HG02840 (cell line): ENCODE results near the gene PCCA.
"Not testable (repeated sequence)": the region's sequence is repeated elsewhere in the genome, so short reads cannot be mapped to it uniquely, and the experiment has no call there.

Experiments
- ATAC-seq: cut with Tn5 transposase; IDR thresholded peaks from one replicate; pipeline ENCODE4 v1.9.1; 2021; ENCODE audit warnings: mild to moderate bottlenecking, moderate library complexity, moderate number of reproducible peaks; ENCODE audit not compliant: unreplicated experiment, low FRiP score

The PCCA gene

DNA sequence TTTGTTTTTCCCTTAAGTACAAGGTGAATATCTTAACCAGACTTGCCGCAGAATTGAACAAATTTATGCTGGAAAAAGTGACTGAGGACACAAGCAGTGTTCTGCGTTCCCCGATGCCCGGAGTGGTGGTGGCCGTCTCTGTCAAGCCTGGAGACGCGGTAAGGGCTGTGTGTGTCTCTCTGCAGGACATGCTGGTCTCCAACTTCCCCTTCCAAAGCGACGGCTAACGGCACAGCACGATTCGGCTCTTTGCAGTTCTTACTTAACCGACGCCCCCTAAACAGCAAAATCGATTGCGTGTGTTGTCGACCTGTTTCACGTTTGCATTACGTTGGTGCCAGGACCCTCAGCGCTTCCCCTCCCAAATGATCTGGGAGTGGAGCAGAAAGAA lies 426.5 kb downstream of the PCCA start:
- ATAC-seq: no peak

DNA sequence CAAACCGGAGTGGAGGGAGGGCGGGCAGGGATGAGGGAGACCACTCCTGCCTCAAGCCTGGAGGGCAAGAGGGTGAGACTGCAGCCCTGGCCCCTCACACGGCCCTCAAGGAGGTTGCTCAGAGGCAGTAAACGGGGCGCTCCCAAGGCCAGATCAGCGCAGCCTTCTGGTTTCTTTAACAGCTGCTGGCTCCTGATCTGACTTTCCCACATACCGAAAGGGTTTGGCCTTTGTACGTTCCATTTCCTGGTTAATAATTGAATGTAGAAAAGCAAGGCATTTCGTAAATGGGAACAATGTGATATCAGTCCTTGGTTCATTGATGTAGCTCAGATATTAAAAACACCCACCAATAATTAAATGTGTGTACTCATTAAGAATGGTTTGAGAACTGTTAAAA lies 428.2 kb downstream of the PCCA start:
- no peak for ATAC-seq

DNA sequence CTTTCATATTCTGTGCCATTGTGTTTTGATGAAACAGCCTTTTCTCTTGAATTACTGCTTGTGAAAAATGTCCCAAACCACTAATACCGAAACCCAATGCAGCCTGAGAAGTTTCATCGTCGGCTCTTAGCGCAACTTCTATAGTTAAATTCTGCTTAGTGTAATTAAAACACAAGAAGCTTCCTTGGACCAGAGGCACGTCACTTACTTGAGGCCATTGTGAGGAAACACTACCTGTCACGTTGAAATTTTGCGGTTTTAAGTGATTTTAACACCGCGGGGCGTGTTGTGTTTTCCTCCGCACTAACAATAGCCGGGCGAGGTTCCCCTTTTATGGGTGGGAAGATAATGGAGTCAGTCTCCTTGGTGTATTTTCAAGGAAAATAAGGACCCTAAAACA lies 428.8 kb downstream of the PCCA start:
- ATAC-seq: no peak

DNA sequence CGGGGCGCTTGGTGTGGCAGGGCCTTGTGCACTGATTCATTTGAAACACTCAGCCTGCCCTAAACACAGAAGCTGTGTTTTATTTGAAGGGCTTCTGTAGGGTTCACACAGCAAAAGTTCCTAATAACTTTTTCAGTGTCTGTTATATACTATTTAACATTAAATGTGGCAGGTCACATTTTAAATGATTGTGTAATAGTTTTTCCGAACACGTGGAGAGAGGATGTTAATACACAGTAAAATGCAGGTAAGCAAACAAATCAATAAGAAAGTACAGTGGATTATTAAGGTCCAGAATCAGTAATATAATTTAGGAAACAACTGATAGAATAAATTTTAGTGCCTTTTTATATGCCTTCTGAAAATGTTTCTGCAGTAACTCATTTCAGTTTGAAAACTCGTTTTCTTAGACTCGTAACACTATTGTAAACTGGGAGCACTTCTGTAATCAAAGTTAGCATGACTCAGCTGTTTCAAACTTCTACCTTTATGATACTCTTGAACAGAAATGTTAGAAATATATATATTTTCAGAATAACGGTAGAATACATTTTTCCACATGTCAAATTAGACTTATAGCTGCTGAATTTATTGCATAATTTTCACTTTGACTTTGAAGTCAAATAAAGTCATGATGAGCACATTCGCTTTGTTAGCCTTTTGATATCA lies 429.6 kb downstream of the PCCA start:
- ATAC-seq: no peak

DNA sequence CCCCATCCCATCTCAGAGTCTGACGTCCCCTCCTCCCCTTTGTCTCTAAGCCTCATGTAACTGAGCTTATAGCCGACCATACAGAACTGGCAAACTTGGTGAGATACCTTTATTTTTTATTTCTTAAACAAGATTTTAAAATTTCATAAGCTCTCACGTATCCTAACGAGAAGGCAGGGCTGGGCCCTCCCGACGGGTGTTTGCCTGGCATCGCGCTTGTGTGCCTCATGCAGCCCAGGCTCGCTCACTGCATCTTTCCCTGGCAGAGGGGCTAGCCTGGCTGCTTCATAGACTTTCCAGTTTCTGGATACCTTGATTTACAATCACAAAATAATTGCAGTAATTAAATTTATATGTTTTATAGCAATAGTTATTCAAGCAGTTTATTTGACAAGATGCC lies 430.7 kb downstream of the PCCA start:
- ATAC-seq: no peak

DNA sequence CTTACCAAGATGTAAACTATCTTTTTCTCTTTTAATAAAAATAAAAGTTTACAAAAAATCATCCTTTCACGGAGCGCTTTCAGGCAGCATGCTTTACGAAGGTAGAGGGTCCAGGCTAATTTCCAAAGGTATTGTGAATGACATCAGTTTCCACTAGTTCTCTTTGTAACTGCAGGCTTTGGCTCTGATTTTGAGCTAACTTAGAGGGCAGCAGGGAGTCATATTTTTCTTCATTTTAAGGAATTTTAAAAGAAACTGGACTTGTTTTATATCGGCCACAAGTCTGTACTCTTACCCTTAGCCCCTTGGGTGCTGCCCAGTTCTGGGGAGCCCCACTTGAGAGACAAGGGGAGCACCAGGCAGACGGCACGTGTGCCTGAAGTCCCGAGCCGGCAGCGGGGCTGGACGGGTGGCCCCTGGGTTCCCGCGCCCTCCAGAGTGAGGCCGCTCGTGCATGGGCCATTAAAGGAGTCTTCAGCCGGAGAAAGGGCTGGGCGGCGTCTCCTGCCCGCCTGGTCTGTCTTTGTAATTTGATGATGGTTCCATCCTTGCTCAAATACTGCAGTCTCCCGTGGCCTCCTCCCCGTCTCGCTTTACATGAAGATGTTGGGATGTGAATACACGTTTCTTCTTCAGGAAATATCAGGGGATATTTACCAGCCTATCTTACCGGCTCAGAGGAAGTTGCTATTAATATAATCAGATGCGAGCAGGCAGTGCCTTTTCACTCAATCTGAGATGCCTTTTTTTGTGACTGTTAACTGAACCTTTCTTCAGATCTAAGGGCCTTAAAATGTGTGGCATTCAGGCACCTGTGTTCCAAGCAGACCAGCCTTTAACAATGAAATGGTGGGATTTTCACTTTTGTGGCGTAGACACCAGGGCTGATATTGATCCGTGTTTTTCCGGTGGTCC lies 432.3 kb downstream of the PCCA start:
- ATAC-seq: no peak

DNA sequence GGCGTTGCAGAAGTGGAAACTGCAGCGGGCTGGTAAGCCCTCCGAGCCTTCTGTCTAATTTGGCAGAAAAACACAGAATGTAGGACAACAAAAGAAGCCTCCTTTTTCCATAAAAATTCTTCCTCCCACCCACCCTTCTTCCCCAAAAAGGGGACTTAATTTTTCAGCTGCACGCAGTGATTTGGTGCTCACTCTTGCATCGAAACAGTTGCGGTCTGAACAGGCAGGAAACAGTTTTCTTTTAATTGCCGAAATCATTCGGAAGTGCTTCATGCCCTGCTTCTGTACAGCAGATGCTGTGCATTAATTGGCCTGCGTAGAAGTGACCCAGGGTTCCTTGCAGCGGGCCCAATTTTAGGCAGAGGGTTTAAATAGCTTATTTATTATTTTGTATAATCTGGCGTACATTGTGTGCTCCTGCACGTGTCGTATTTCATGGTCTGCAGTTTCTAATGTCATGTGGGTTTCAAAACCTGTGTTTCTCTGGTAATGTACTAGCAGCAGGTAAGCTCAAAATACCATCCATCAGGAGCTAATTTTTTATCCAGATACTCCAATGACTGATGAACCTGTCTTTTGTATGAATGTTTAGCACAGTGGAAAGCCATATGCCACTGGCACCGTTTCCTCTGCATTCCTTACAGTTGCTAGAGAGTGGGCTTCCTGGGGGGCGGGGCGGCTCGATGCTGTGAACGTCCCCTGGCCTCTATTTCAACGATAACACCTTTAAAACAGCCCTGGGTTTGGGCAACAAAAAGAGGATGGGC lies 433.1 kb downstream of the PCCA start:
- ATAC-seq: no peak

DNA sequence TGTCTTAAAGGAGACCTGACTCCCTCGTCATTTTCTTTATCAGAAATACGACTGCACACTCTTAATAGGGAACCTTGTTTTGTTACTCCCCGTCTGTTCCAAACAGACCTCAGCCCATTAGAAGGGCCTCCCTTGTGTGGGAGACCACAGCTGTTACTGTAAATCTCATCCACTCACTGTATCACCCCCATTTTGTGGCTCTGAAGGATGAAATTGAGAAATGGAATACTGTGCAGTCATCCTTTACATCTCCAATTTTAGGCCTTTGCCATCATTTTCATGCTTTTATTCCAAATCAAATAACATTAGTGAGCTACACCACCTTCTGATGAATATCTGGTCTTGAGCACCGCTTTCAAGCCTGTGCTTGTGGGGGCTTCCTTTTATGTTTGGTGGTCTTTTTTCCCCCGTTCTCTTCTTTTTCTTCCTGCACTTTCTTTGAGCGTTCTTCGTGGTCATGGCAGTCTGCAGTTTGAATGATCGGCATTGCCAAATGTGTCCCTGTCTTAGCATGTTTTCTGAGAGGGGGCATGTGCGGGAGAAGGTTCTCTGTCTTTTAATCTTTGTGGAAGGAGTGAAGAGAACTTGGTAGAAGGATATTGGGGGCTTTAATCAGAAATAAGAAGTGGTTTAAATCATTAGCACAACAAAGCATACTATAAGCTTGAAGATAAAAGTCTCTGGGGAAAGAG lies 433.9 kb downstream of the PCCA start:
- no peak for ATAC-seq

DNA sequence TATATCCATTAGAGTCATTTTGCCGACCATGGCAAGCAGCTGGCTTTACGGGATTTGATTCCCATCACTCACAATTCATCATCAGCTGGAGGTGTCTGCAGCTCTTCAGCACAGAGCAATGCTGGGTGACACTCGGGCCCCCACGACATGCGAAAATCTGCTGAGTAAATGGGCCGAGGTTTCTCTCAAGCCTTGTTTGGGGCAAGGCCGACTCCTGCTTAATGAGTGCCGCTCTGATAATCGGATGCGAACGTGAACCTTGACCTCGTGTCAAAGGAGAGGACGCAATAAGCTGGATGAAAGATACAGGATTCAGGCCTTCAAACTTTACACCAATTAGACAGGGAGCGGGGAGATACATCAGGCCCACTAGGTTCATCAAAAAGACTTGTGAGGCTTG lies 434.5 kb downstream of the PCCA start:
- no peak for ATAC-seq

DNA sequence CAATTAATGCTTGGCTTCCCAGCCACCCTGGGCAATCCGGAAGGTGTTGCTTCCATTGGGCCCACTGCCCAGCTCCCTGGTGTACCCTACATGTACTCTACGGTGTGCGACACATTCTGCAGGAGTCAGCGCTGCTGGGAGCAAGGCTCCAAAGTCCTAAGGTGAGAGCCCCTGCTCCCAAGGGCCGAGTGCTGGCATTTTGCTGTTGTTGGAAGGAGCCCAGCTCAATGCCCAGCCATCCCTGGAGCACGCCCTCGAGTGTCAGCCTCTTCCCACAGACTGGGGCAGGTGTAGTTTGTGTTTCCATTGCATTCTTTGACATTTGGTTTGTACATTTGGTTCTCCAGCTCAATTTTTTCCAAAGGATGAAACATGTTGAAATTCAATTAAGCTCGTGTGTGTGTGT lies 435.1 kb downstream of the PCCA start:
- ATAC-seq: no peak

DNA sequence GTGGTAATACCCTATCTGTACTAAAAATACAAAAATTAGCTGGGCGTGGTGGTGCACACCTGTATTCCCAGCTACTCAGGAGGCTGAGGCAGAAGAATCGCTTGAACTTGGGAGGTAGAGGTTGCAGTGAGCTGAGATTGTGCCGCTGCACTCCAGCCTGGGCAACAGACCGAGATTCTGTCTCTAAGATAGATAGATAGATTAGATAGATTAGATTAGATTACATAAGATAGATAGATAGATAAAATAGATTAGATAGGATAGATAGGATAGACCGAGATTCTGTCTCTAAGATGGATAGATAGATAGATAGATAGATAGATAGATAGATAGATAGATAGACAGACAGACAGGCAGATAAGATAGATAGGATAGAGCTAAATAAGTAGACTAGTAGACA lies 435.8 kb downstream of the PCCA start:
- not testable (repeated sequence) for ATAC-seq

DNA sequence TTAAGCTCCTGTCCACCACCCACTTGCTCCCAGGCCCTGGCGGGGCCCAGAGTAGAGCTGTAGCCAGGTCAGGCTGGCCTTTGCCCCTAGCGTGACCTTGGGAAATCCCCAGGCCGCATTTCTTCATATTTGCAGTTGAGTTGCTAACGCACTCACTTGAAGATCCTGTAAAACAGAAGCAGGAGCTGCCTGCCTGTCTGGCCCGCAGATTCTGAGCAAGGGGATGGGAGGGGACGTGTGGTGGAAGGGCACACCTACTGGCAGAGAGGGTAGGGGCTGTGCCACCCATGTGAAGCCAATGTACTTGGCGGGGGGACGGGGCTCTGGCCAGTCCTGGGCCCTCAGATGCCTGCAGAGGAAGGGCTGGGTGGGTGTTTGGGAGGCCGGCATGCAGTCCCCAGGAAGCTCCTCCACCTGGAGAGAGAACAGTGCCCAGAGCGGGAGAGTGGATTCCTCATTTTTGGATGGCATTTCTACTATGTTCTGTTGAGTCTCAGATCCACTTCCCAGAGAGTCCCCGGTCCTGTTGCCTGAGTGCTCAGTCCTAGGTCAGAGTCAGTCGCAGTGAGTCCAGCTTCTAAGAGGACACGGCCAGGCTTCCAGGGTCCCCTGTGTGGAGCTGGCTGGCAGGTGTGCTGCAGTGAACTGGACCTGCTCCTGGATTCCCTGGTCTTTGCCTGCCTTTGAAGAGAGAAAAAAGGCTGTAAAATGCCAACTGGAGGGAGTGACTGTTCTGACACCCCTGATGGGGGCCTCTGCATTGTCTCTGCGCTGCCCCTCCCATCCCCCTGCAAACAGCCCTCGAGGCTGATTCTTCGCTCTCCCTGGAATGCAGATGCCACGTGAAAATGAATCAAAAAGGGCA lies 436.8 kb downstream of the PCCA start:
- no peak for ATAC-seq

DNA sequence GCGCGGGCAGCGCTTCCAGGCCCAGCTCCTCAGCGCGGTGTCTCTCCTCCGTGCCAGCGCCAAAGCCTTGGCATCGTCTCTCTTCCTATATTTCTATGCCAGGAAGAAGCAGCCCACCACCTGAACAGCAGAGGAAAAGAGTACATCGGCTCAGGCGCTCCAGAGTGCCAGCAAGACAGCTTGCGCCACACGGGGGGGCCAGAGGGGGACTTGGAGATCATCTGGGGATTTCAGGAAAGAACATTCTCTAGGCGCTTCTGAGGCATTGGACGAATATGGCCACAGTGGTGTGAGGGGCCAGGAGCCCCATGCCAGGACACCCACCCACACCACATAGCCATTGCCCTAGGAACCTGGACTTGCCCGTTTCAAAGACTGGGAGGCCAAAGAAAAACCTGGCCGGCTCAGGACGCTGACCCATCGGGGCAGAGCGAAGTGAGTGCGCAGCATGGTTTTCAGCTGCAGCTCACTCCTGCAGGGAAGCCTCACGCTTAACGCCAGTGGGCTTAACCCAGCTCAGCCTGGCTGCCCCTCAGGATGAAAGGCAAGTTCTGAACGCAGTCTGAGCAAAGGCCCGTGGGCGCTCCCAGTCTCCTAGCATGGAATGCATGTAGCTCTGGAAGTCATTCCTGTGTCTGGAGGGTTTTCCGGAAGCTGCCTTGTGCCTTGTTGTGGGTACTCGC lies 437.6 kb downstream of the PCCA start:
- ATAC-seq: no peak

DNA sequence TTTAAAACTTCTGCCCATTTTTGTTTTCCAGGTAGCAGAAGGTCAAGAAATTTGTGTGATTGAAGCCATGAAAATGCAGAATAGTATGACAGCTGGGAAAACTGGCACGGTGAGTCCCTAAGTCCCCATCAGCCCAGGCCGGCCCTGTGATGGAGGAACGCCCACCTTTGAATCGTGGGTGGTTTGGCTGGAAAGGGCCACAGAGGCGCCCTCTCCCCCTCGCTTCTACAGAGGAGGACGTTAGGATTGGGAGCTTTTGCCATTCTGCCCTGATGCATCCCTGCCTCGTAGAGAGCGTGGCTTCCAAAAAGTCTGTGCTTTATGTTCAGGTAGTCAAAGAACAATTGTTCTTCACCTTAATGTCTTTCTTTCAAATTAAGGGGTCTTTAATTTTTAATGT lies 438.8 kb downstream of the PCCA start:
- no peak for ATAC-seq

DNA sequence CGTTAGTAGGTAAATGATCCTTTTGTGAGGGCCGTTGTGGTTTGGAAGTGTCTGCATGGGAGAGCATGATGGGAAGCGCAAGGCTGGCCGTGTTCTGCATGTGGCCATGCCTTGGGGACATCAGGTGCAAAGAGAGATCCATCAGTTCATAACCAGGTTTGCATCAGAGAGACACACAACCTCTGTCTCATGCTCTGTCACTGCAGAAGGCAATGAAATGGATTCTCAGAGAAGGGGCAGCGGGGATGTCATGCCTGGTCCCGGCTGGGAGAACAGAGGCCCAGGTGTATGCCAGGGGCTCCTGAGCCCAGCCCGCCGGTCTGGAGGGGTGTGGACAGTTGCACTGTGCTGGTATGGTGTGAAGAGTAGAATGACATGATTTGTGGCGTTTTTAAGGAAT lies 439.5 kb downstream of the PCCA start:
- ATAC-seq: no peak

DNA sequence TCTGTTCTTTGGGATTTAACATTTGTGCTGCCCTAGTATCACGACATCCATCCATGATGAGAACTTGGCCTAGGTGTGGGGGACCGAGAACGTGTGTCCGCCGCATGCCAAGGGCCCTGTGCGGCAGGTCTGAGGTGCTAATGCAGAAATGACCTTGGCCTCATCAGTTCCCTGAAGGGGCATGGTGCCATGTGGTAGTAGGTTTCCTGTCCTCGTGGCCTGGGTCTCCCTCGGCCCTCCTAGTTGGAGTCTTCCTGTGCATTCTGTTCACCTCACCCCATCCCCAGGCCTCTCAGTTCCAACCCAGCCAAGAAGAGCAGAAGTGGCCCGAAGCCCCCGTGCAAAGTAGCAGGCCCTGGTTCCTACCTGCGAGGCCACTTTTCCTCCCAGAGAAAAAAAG lies 439.9 kb downstream of the PCCA start:
- no peak for ATAC-seq

DNA sequence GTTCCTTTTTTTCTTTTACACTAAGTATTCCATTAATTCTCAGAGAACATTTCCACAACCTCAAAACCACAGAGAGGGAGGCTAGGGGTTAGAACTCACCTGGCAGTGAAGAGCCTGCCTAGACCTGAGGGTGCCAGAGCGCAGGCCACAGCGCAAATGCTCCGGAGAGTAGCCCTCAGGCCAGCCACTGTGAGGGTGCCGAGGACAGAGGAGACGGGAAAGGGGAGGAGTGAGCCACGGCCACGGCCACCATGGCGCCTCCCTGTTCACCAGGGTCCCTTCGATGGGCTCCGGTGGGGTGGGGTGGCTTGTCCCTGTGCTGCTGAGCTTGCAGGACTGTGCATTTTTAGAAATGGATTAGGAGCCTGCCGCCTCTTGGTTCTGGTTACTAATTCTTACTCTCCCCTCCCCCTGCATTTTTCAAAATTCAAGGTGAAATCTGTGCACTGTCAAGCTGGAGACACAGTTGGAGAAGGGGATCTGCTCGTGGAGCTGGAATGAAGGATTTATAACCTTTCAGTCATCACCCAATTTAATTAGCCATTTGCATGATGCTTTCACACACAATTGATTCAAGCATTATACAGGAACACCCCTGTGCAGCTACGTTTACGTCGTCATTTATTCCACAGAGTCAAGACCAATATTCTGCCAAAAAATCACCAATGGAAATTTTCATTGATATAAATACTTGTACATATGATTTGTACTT lies 440.9 kb downstream of the PCCA start:
- ATAC-seq: no peak

DNA sequence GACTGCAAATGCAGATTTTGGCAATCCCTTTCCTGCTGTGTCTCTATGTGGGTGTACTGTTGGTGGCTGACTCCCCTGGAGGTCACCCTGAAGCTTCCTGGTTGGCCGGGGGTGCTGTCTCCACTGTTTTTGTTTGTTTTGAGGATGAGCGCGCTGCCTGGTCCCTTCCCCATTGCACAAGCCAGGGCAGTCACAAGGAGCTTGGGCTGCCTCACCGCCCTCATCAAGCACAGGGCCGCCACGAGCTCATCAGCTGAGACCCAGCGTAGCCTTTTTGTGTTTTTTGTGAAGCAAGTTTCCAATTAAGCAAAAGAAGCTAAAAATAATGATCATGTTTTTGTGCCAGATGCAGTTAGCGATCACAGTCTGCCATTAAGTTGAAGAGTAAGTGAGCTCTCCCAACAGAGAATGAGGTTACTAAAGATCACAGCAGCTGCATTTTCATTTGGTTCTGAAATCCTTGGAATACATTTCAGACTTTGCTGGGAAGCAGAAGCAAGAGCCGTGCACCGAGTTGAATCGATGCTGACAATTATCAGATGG lies 441.8 kb downstream of the PCCA start:
- ATAC-seq: no peak
